HEK293T (cell line): ENCODE measurements around the gene DHRS3.

Experiments
- CTCF ChIA-PET: fragments of 350-600 bp; formaldehyde crosslinking; extraction: SDS; loops from one replicate; lab custom pipeline; 2021; ENCODE audit warnings: antibody characterized with exemption, inconsistent platforms; lab: Yijun Ruan, JAX
- POLR2A ChIA-PET: fragments of 350-600 bp; formaldehyde crosslinking; extraction: SDS; loops from one replicate; lab custom pipeline; 2020; ENCODE audit warnings: antibody characterized with exemption, inconsistent platforms; lab: Yijun Ruan, JAX
- DNase-seq: peaks from one replicate; pipeline ENCODE4 v3.0.0; 2012; ENCODE audit warnings: mixed read lengths; ENCODE audit errors: extremely low spot score
- ARNT ChIP-seq: fragments of 450-650 bp; IDR thresholded peaks from 2 replicates; pipeline ENCODE4 v1.6.1; 2017; ENCODE audit warnings: mild to moderate bottlenecking
- BHLHE40 ChIP-seq: fragments of 450-650 bp; IDR thresholded peaks from 2 replicates; pipeline ENCODE4 v1.6.1; 2016; ENCODE audit warnings: mild to moderate bottlenecking, moderate library complexity, borderline replicate concordance
- CTBP1 ChIP-seq: fragments of 450-650 bp; IDR thresholded peaks from 2 replicates; pipeline ENCODE4 v1.6.1; 2016; ENCODE audit warnings: borderline replicate concordance
- ELF4 ChIP-seq: fragments of 450-650 bp; IDR thresholded peaks from 2 replicates; pipeline ENCODE4 v1.6.1; 2017; ENCODE audit warnings: antibody characterized with exemption
- FOXA1 ChIP-seq: fragments of 450-650 bp; IDR thresholded peaks from 2 replicates; pipeline ENCODE4 v1.6.1; 2016; ENCODE audit warnings: mild to moderate bottlenecking
- FOXK2 ChIP-seq: fragments of 450-650 bp; IDR thresholded peaks from 2 replicates; pipeline ENCODE4 v1.6.1; 2016; ENCODE audit warnings: mild to moderate bottlenecking
- FOXM1 ChIP-seq: fragments of 450-650 bp; IDR thresholded peaks from 2 replicates; pipeline ENCODE4 v1.6.1; 2017; ENCODE audit warnings: mild to moderate bottlenecking, borderline replicate concordance
- HDGF ChIP-seq: fragments of 450-650 bp; IDR thresholded peaks from 2 replicates; pipeline ENCODE4 v1.6.1; 2017; ENCODE audit warnings: antibody characterized with exemption, borderline replicate concordance
- L3MBTL2 ChIP-seq: fragments of 450-650 bp; conservative IDR thresholded peaks from 2 replicates; pipeline ENCODE4 v1.6.1; 2016; ENCODE audit warnings: mild to moderate bottlenecking
- LEF1 ChIP-seq: fragments of 450-650 bp; IDR thresholded peaks from 2 replicates; pipeline ENCODE4 v1.6.1; 2017; ENCODE audit warnings: mild to moderate bottlenecking, borderline replicate concordance
- NFRKB ChIP-seq: fragments of 450-650 bp; IDR thresholded peaks from 2 replicates; pipeline ENCODE4 v1.6.1; 2016; ENCODE audit warnings: mild to moderate bottlenecking, moderate library complexity
- PKNOX1 ChIP-seq: fragments of 450-650 bp; IDR thresholded peaks from 2 replicates; pipeline ENCODE4 v1.6.1; 2016
- SP1 ChIP-seq: fragments of 450-650 bp; IDR thresholded peaks from 2 replicates; pipeline ENCODE4 v1.6.1; 2017
- SUZ12 ChIP-seq: fragments of 450-650 bp; IDR thresholded peaks from 2 replicates; pipeline ENCODE4 v1.6.1; 2016; ENCODE audit warnings: mild to moderate bottlenecking
- TARDBP ChIP-seq: fragments of 450-650 bp; IDR thresholded peaks from 2 replicates; pipeline ENCODE4 v1.6.1; 2016
- ZNF384 ChIP-seq: fragments of 450-650 bp; IDR thresholded peaks from 2 replicates; pipeline ENCODE4 v1.6.1; 2016

DHRS3 gene

GRCh38 chr1:12593621-12594066, 24.4 kb downstream of the DHRS3 start:
- POLR2A ChIA-PET, result no interaction called here
- no peak for DNase-seq

GRCh38 chr1:12592496-12592895, 25.5 kb downstream of the DHRS3 start:
- POLR2A ChIA-PET, result no interaction called here
- CTCF ChIA-PET, result no interaction called here
- TF ChIP-seq NFRKB (no peak), BHLHE40 (no peak), PKNOX1 (no peak), ZNF384 (no peak), FOXM1 (no peak), SP1 (no peak), TARDBP (no peak), FOXA1 (no peak)
- DNase-seq, result no peak

More at GRCh38 chr1:12593621-12594066, 24.4 kb downstream of the DHRS3 start:
- no peak for TF ChIP-seq NFRKB
- TF ChIP-seq FOXM1, result no peak
- TF ChIP-seq LEF1, result no peak
- TF ChIP-seq ELF4, result no peak
- no peak for TF ChIP-seq PKNOX1
- TF ChIP-seq ARNT, result no peak
- TF ChIP-seq SUZ12, result no peak
- TF ChIP-seq FOXA1, result no peak
- TF ChIP-seq FOXK2, result no peak
- no peak for TF ChIP-seq HDGF
- CTCF ChIA-PET, result no interaction called here

GRCh38 chr1:12591267-12591938, 26.6 kb downstream of the DHRS3 start:
- POLR2A ChIA-PET, result interaction anchor here (0.9 kb wide), 1 partner anchor 111 kb away, joined by 3 read pairs; no protein-coding TSS in a partner anchor
- CTCF ChIA-PET, result interaction anchor here (0.6 kb wide), 2 partner anchors 40 to 316 kb away, joined by 3 to 4 read pairs; no protein-coding TSS in a partner anchor
- DNase-seq, result no peak
- TF ChIP-seq HDGF (no peak), TARDBP (no peak), PKNOX1 (no peak), ARNT (no peak), FOXM1 (no peak), CTBP1 (no peak), FOXA1 (no peak), SUZ12 (no peak), ZNF384 (no peak), L3MBTL2 (no peak), NFRKB (no peak), FOXK2 (no peak), BHLHE40 (no peak), LEF1 (no peak)

- ChIA-PET CTCF (no interaction called here), POLR2A (no interaction called here)
- no peak for DNase-seq
- TF ChIP-seq SUZ12 (no peak), FOXK2 (no peak), ELF4 (no peak), L3MBTL2 (no peak), NFRKB (no peak), FOXA1 (no peak), ARNT (no peak), FOXM1 (no peak), TARDBP (no peak), LEF1 (no peak), SP1 (no peak), HDGF (no peak), BHLHE40 (no peak)
Measured at GRCh38 chr1:12588695-12589094, 29.3 kb downstream of the DHRS3 start.

GRCh38 chr1:12587981-12588640, 29.9 kb downstream of the DHRS3 start:
- DNase-seq, result no peak
- POLR2A ChIA-PET, result no interaction called here
- CTCF ChIA-PET, result interaction anchor here (1.1 kb wide), 1 partner anchor 41 kb away, joined by 4 read pairs; no protein-coding TSS in a partner anchor
- TF ChIP-seq PKNOX1, result no peak
- no peak for TF ChIP-seq TARDBP
- TF ChIP-seq ZNF384, result no peak
- TF ChIP-seq FOXA1, result no peak
- TF ChIP-seq LEF1, result no peak
- TF ChIP-seq SUZ12, result no peak
- no peak for TF ChIP-seq NFRKB
- no peak for TF ChIP-seq SP1
- TF ChIP-seq ARNT, result no peak
- TF ChIP-seq ELF4, result no peak
- no peak for TF ChIP-seq L3MBTL2
- TF ChIP-seq FOXM1, result no peak
- no peak for TF ChIP-seq BHLHE40
- no peak for TF ChIP-seq HDGF
- TF ChIP-seq CTBP1, result no peak
- TF ChIP-seq FOXK2, result no peak
